ENCODE measurements around the gene NANOS1.

Gene NANOS1

GRCh38 chr10:119029613-119030420 is at the start of gene NANOS1:
Gene NANOS1, plus strand, starts transcription at chr10:119029714. Its CDS starts 88 bp downstream, at chr10:119029802.
- DNase-seq = peak in 7 of 56 donors; percentile 16 to 54 (median 45)

GRCh38 chr10:118980135-118980865 is 49.2 kb upstream of the NANOS1 start:
- DNase-seq = no peak

- no peak for DNase-seq
Measured at GRCh38 chr10:118980870-118981269, 48.6 kb upstream of the NANOS1 start.

- DNase-seq = no peak
Measured at GRCh38 chr10:118981946-118982345, 47.6 kb upstream of the NANOS1 start.

GRCh38 chr10:118982366-118982765 is 47.1 kb upstream of the NANOS1 start:
- no peak for DNase-seq

- no peak for DNase-seq
Measured at GRCh38 chr10:118983263-118983662, 46.3 kb upstream of the NANOS1 start.

- DNase-seq = no peak
Measured at GRCh38 chr10:118985576-118985975, 43.9 kb upstream of the NANOS1 start.

GRCh38 chr10:118986815-118987790 is 42.4 kb upstream of the NANOS1 start:
- no peak for DNase-seq

- DNase-seq = no peak
Measured at GRCh38 chr10:118990326-118990725, 39.2 kb upstream of the NANOS1 start.

- DNase-seq = no peak
Measured at GRCh38 chr10:118992496-118992895, 37.0 kb upstream of the NANOS1 start.

- DNase-seq = no peak
Measured at GRCh38 chr10:118993214-118993613, 36.3 kb upstream of the NANOS1 start.

- no peak for DNase-seq
Measured at GRCh38 chr10:118994321-118994720, 35.2 kb upstream of the NANOS1 start.

- DNase-seq = no peak
Measured at GRCh38 chr10:118995739-118996138, 33.8 kb upstream of the NANOS1 start.

GRCh38 chr10:118997379-118997778 is 32.1 kb upstream of the NANOS1 start:
- DNase-seq = no peak

- no peak for DNase-seq
Measured at GRCh38 chr10:118998183-118998582, 31.3 kb upstream of the NANOS1 start.

GRCh38 chr10:119001717-119002500 is 27.6 kb upstream of the NANOS1 start:
- no peak for DNase-seq

GRCh38 chr10:119003572-119004289 is 25.8 kb upstream of the NANOS1 start:
- no peak for DNase-seq

- DNase-seq = no peak
Measured at GRCh38 chr10:119005362-119006043, 24.0 kb upstream of the NANOS1 start.
